ENCODE measurements around the gene GFPT2. TPM values are rescaled to one million over a fixed set of nuclear protein-coding genes. Genes with fewer than 3 reads are reported as not detected.

GFPT2 gene
- total RNA-seq = 1 to 10 TPM; 2.5 to 8.4 (median 3.8) TPM

GRCh38 chr5:180353048-180353979 is at the start of gene GFPT2:
Gene GFPT2, minus strand, starts transcription at chr5:180353336. Its CDS starts 119 bp downstream, at chr5:180353217.
- DNase-seq (ENCODE audit: low spot score in 2 of 2) = peak; percentile 71 to 96
- 0% methylated on average over 2 to 18 of the region's 106 CpGs for WGBS, 2 donors

GRCh38 chr5:180402716-180403115 is 49.6 kb upstream of the GFPT2 start:
- peak in 1 of 2 donors; percentile 37 for DNase-seq (ENCODE audit: low spot score in 2 of 2)
- intact Hi-C loops (cut with DNase I; ENCODE audit: low total_unique reads) = no loop called here
- WGBS, 2 donors = 91 to 94% methylated on average over 13 of the region's 13 CpGs
- TF ChIP-seq CTCF (IDR thresholded peaks at IDR 0.05) = no peak
- TF ChIP-seq POLR2A (IDR thresholded peaks at IDR 0.05) = no peak
- H3K4me3 ChIP-seq (ENCODE audit: low read depth, poor library complexity, severe bottlenecking) = no peak overlapping the region

More at GRCh38 chr5:180353048-180353979, at the start of gene GFPT2:
- TF ChIP-seq CTCF (IDR thresholded peaks at IDR 0.05) = no peak
- no peak for TF ChIP-seq POLR2A (IDR thresholded peaks at IDR 0.05)
- intact Hi-C loops (cut with DNase I; ENCODE audit: low total_unique reads) = no loop called here
- peak within 1 kb of the TSS; percentile 44 for H3K4me3 ChIP-seq (ENCODE audit: low read depth, poor library complexity, severe bottlenecking)

GRCh38 chr5:180401229-180401907 is 48.2 kb upstream of the GFPT2 start:
- intact Hi-C loops (cut with DNase I; ENCODE audit: low total_unique reads) = no loop called here
- H3K4me3 ChIP-seq (ENCODE audit: low read depth, poor library complexity, severe bottlenecking) = no peak overlapping the region
- peak in 1 of 2 donors; percentile 43 for DNase-seq (ENCODE audit: low spot score in 2 of 2)
- TF ChIP-seq POLR2A (IDR thresholded peaks at IDR 0.05) (no peak), CTCF (IDR thresholded peaks at IDR 0.05) (no peak)
- WGBS, 2 donors = 83 to 89% methylated on average over 11 of the region's 11 CpGs

- DNase-seq (ENCODE audit: low spot score in 2 of 2) = no peak
- TF ChIP-seq CTCF (IDR thresholded peaks at IDR 0.05) (no peak), POLR2A (IDR thresholded peaks at IDR 0.05) (no peak)
- WGBS, 2 donors = 65 to 71% methylated on average over 9 of the region's 9 CpGs
- intact Hi-C loops (cut with DNase I; ENCODE audit: low total_unique reads) = no loop called here
- H3K4me3 ChIP-seq (ENCODE audit: low read depth, poor library complexity, severe bottlenecking) = no peak overlapping the region
Observed at GRCh38 chr5:180400416-180400815, 47.3 kb upstream of the GFPT2 start.

- TF ChIP-seq POLR2A (IDR thresholded peaks at IDR 0.05) (no peak), CTCF (IDR thresholded peaks at IDR 0.05) (no peak)
- no peak overlapping the region for H3K4me3 ChIP-seq (ENCODE audit: low read depth, poor library complexity, severe bottlenecking)
- peak in 1 of 2 donors; percentile 31 for DNase-seq (ENCODE audit: low spot score in 2 of 2)
- intact Hi-C loops (cut with DNase I; ENCODE audit: low total_unique reads) = no loop called here
- WGBS, 2 donors = 82 to 88% methylated on average over 20 of the region's 20 CpGs
Observed at GRCh38 chr5:180399401-180400215, 46.5 kb upstream of the GFPT2 start.
